ENCODE measurements around the gene VEZF1. TPM values are rescaled to one million over a fixed set of nuclear protein-coding genes. Genes with fewer than 3 reads are reported as not detected.
A peak's percentile ranks its signal among the peaks of the same experiment; 100 is the strongest.

Gene VEZF1
- total RNA-seq, 4 donors from 2014 or later: 88.5 to 147 (median 91.4) TPM

DNA sequence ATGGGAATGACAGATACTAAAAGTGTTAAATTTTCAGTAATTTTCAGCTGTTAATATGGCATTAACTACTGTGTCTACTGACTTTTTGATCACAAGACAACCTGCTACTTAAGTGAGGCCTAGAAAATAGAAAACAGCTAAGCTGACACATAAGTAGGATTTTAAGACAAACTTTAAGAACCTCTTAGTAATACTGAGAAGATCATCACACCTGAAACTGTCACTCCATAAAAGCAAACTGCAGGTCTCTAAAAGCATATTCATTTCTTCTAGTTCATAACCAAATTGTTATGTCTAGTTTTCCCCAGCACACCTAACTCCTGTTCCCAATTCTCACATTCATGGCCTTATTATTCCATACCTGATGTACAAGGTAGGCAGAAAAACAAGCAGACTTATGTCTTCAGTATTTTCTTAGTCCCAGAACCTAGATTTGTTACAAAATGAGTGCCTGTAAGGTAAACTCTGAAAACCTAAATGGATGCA, 11.0 kb upstream of the VEZF1 start:
- Histone ChIP-seq H3K27me3 (no peaks in the 10 kb centered on the region), H3K9me3 (no peaks in the 10 kb centered on the region), H3K4me1 (peaks cover 0 to 6% of the 10 kb centered on the region in 2 donors), H3K36me3 (peaks cover 13 to 20% of the 10 kb centered on the region in 2 donors), H3K27ac (no peak overlapping the region), H3K4me3 (replicated peaks in 1 of 3) (no peak overlapping the region)
- TF ChIP-seq POLR2A (IDR thresholded peaks at IDR 0.05) (no peak), CTCF (IDR thresholded peaks at IDR 0.05) (no peak)
- intact Hi-C loops (cut with DNase I): loop anchor here (5.0 kb wide), 1 partner anchor 142 kb away; no protein-coding TSS in a partner anchor
- DNase-seq: no peak

- DNase-seq: no peak
- H3K4me1 ChIP-seq: peaks cover 0 to 16% of the 10 kb centered on the region in 2 donors
- TF ChIP-seq CTCF (IDR thresholded peaks at IDR 0.05): no peak
- TF ChIP-seq POLR2A (IDR thresholded peaks at IDR 0.05): no peak
- no peak overlapping the region for H3K27ac ChIP-seq
- no peak overlapping the region for H3K4me3 ChIP-seq (replicated peaks in 1 of 3)
- H3K27me3 ChIP-seq: no peaks in the 10 kb centered on the region
- intact Hi-C loops (cut with DNase I): loop anchor here (5.0 kb wide), 1 partner anchor 140 kb away; no protein-coding TSS in a partner anchor
- peaks cover 0 to 2% of the 10 kb centered on the region in 2 donors for H3K36me3 ChIP-seq
- WGBS, 2 donors: 94 to 95% methylated on average over 3 of the region's 3 CpGs
- no peaks in the 10 kb centered on the region for H3K9me3 ChIP-seq
These were observed 9.2 kb upstream of the VEZF1 start for GRCh38 chr17:57997085-57997809.

GRCh38 chr17:57995076-57995956, 7.3 kb upstream of the VEZF1 start:
- Histone ChIP-seq H3K9me3 (no peaks in the 10 kb centered on the region), H3K4me1 (peaks cover 0 to 16% of the 10 kb centered on the region in 2 donors), H3K27ac (no peak overlapping the region), H3K4me3 (replicated peaks in 1 of 3) (no peak overlapping the region), H3K27me3 (no peaks in the 10 kb centered on the region), H3K36me3 (no peaks in the 10 kb centered on the region)
- 38 to 39% methylated on average over 4 of the region's 4 CpGs for WGBS, 2 donors
- DNase-seq: peak; percentile 73 to 74
- peak in 5 of 6 experiments; percentile 62 to 89 (median 74) for TF ChIP-seq CTCF (IDR thresholded peaks at IDR 0.05)
- no peak for TF ChIP-seq POLR2A (IDR thresholded peaks at IDR 0.05)
- intact Hi-C loops (cut with DNase I): loop anchor here (5.0 kb wide), 1 partner anchor 138 kb away; no protein-coding TSS in a partner anchor

DNA sequence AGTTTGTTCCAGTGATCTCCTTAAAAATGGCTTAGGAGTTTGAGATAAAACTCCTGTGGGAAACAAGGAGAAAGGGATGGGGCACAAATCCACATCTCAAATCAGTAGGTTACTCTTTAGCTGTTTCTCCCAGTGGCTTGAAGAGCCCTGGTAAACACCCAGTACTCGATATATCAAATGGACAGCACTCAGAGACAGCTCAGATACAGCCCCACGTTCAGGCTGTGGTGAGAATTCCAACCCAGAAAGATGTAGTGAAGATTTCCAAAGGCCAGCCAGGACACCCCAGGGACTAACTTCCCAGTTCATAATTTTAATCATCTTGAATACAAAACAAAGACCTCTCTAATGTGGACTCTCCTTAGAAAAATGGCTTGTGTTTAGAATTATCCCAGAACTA, 6.4 kb upstream of the VEZF1 start:
- Histone ChIP-seq H3K27ac (no peak overlapping the region), H3K27me3 (no peaks in the 10 kb centered on the region), H3K4me1 (peaks cover 0 to 16% of the 10 kb centered on the region in 2 donors), H3K4me3 (replicated peaks in 1 of 3) (no peak overlapping the region), H3K9me3 (no peaks in the 10 kb centered on the region), H3K36me3 (no peaks in the 10 kb centered on the region)
- WGBS, 2 donors: 54 to 70% methylated on average over 2 of the region's 2 CpGs
- intact Hi-C loops (cut with DNase I): loop anchor here (5.0 kb wide), 1 partner anchor 102 kb away; no protein-coding TSS in a partner anchor
- no peak for DNase-seq
- TF ChIP-seq CTCF (IDR thresholded peaks at IDR 0.05): no peak
- no peak for TF ChIP-seq POLR2A (IDR thresholded peaks at IDR 0.05)

Measured in thyroid gland (tissue), 4 donors.